ENCODE results near the gene MYH7. TPM values are rescaled to one million over a fixed set of nuclear protein-coding genes. Genes with fewer than 3 reads are reported as not detected.
A peak's percentile ranks its signal among the peaks of the same experiment; 100 is the strongest.

Gene MYH7
- total and polyA plus RNA-seq, 8 donors = 0.19 to 6.3 (median 0.40) TPM

DNA sequence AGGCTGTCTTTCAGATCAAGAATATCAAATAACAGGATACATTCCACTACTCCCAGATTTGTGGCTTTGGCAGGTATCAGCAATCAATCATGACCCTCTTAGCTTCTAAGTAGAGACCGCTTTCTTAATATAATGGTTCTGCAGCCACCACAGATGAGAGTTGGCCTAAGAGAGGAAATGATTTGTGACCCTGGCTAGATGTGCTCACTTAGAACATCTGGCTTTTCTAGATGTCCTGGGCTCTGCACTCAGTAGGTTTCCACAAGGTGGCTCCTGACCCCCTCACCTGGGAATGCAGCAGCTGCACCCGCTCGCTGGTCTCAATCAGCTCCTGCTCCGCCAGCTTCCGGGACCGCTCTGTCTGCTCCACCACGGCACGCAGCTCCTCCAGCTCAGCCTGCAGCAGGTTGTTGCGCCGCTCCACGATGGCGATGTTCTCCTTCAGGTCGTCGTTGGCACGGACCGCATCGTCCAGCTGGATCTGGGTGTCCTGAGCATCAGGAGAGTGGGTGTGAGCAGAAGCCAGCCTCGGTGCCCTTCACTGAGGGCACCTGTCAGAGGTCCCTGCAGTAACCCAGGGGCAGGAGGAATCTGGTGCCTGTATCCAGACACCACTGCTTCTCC lies 49.7 kb downstream of the MYH7 start:
- DNase-seq (peak; percentile 71 to 87 (median 82)), FAIRE-seq (no peak), ATAC-seq (peak; percentile 91 to 99 (median 96))
- H3K4me3 ChIP-seq = peak overlapping the region in 2 of 4 donors; percentile 20 to 33
- no peak overlapping the region for H3K27ac ChIP-seq
- WGBS, 2 donors = 25 to 31% methylated on average over 18 of the region's 18 CpGs
- no peaks in the 10 kb centered on the region for H3K36me3 ChIP-seq
- peaks cover 0 to 4% (median 0%) of the 10 kb centered on the region in 3 donors for H3K4me1 ChIP-seq
- intact Hi-C loops (cut with DNase I) = no loop called here
- no peak for TF ChIP-seq CTCF (IDR thresholded peaks at IDR 0.05)
- no peaks in the 10 kb centered on the region for H3K9me3 ChIP-seq
- H3K27me3 ChIP-seq = no peaks in the 10 kb centered on the region

DNA sequence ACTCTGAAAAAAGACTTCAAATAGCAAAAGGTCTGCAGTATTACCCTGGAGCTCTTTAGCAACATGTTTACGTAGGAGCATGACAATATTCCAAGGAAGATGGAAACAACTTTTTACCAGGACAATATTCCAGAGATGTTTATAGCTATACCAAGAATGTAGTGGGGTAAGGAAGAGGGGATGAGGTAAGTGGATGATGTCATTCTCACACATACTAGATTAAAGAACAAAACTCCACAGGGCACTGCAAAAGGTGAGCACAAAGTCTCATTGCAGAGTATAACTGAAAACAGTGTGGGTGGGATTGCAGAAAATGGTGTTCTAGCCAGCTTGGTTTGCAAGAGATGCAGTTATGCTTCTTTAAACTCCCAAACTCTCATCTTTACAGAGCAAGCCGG lies 50.2 kb downstream of the MYH7 start:
- Histone ChIP-seq H3K36me3 (no peaks in the 10 kb centered on the region), H3K27me3 (no peaks in the 10 kb centered on the region), H3K9me3 (no peaks in the 10 kb centered on the region), H3K4me3 (no peak overlapping the region), H3K4me1 (peaks cover 0 to 4% (median 0%) of the 10 kb centered on the region in 3 donors), H3K27ac (no peak overlapping the region)
- no peak for DNase-seq
- no peak for TF ChIP-seq CTCF (IDR thresholded peaks at IDR 0.05)
- no peak for FAIRE-seq
- intact Hi-C loops (cut with DNase I) = no loop called here
- ATAC-seq = no peak
- 65 to 73% methylated on average over 2 of the region's 2 CpGs for WGBS, 2 donors

GRCh38 chr14:23384364-23385080 lies 50.9 kb downstream of the MYH7 start:
- 90 to 91% methylated on average over 29 of the region's 29 CpGs for WGBS, 2 donors
- TF ChIP-seq CTCF (IDR thresholded peaks at IDR 0.05) = no peak
- no peaks in the 10 kb centered on the region for H3K9me3 ChIP-seq
- H3K4me1 ChIP-seq = peaks cover 0 to 7% (median 0%) of the 10 kb centered on the region in 3 donors
- H3K36me3 ChIP-seq = no peaks in the 10 kb centered on the region
- no peak for FAIRE-seq
- intact Hi-C loops (cut with DNase I) = loop anchor here in 1 of 3 donors (5.0 kb wide), 1 partner anchor 117 kb away; no protein-coding TSS in a partner anchor
- no peak overlapping the region for H3K4me3 ChIP-seq
- H3K27ac ChIP-seq = no peak overlapping the region
- no peak for ATAC-seq
- no peaks in the 10 kb centered on the region for H3K27me3 ChIP-seq
- peak in 1 of 6 donors; percentile 51 for DNase-seq

- Histone ChIP-seq H3K27me3 (no peaks in the 10 kb centered on the region), H3K9me3 (no peaks in the 10 kb centered on the region), H3K4me1 (peaks cover 0 to 7% (median 0%) of the 10 kb centered on the region in 3 donors), H3K36me3 (no peaks in the 10 kb centered on the region), H3K27ac (no peak overlapping the region), H3K4me3 (no peak overlapping the region)
- no peak for TF ChIP-seq CTCF (IDR thresholded peaks at IDR 0.05)
- FAIRE-seq (no peak), ATAC-seq (no peak), DNase-seq (no peak)
- 71 to 78% methylated on average over 10 of the region's 10 CpGs for WGBS, 2 donors
- intact Hi-C loops (cut with DNase I) = loop anchor here in 1 of 3 donors (5.0 kb wide), 1 partner anchor 116 kb away; no protein-coding TSS in a partner anchor
These were observed 52.6 kb downstream of the MYH7 start for GRCh38 chr14:23382731-23383440.
